Right renal cortex interstitium (tissue), 3 donors: ENCODE measurements around the gene DNAAF6. TPM values are rescaled to one million over a fixed set of nuclear protein-coding genes. Genes with fewer than 3 reads are reported as not detected.
A peak's percentile ranks its signal among the peaks of the same experiment; 100 is the strongest.
"Not testable (repeated sequence)": the region's sequence is repeated elsewhere in the genome, so short reads cannot be mapped to it uniquely, and the experiment has no call there.

Experiments used
- DNase-seq, 3 donors: peaks; one replicate each; pipeline ENCODE4 v3.0.0-alpha.2; 2013; ENCODE audit warnings: low read depth in 3 of 3, low spot score in 2 of 3
- polyA plus RNA-seq, 3 donors: library from polyadenylated mRNA; unstranded; fragments of 120-200 nt; gene quantifications; one replicate each; pipeline ENCODE4 v1.2.1, GENCODE V29; 2013; ENCODE audit not compliant: insufficient read length in 3 of 3

The DNAAF6 gene
- under 1 TPM; 0.10 to 0.15 (median 0.10) TPM for polyA plus RNA-seq

- peak; percentile 36 to 63 (median 42) for DNase-seq
Measured at GRCh38 chrX:107205770-107206696, at the start of gene DNAAF6, which contains the start of gene NUP62CL. Gene DNAAF6 (plus strand): TSS chrX:107206611. CDS start chrX:107212876, 6,265 bp downstream. Gene NUP62CL (minus strand): TSS chrX:107206433. CDS start chrX:107175146, 31,287 bp downstream.

- DNase-seq, result not testable (repeated sequence)
Measured at GRCh38 chrX:107157618-107158017, 48.8 kb upstream of the DNAAF6 start.

- DNase-seq, result no peak
Measured at GRCh38 chrX:107167163-107167921, 39.1 kb upstream of the DNAAF6 start.

- no peak for DNase-seq
Measured at GRCh38 chrX:107168257-107168656, 38.2 kb upstream of the DNAAF6 start.

GRCh38 chrX:107168712-107169111, 37.7 kb upstream of the DNAAF6 start:
- no peak for DNase-seq

GRCh38 chrX:107171369-107172102, 34.9 kb upstream of the DNAAF6 start:
- no peak for DNase-seq

- DNase-seq, result no peak
Measured at GRCh38 chrX:107197319-107197718, 9.1 kb upstream of the DNAAF6 start.

- DNase-seq, result not testable (repeated sequence)
Measured at GRCh38 chrX:107198074-107198473, 8.3 kb upstream of the DNAAF6 start.

GRCh38 chrX:107199491-107199890, 6.9 kb upstream of the DNAAF6 start:
- DNase-seq, result no peak

GRCh38 chrX:107204068-107204605, 2.3 kb upstream of the DNAAF6 start:
- DNase-seq, result no peak

- DNase-seq, result no peak
Measured at GRCh38 chrX:107206697-107207065, 270 bp downstream of the DNAAF6 start.

GRCh38 chrX:107207089-107207488, 678 bp downstream of the DNAAF6 start:
- DNase-seq, result no peak

- DNase-seq, result no peak
Measured at GRCh38 chrX:107207943-107208342, 1.5 kb downstream of the DNAAF6 start.

GRCh38 chrX:107213477-107213876, 7.1 kb downstream of the DNAAF6 start:
- DNase-seq, result no peak

GRCh38 chrX:107226757-107227156, 20.3 kb downstream of the DNAAF6 start:
- no peak for DNase-seq

- DNase-seq, result no peak
Measured at GRCh38 chrX:107227780-107228485, 21.5 kb downstream of the DNAAF6 start.

GRCh38 chrX:107228486-107228819, 22.0 kb downstream of the DNAAF6 start:
- DNase-seq, result no peak

- DNase-seq, result no peak
Measured at GRCh38 chrX:107272431-107272921, 66.1 kb downstream of the DNAAF6 start.

- no peak for DNase-seq
Measured at GRCh38 chrX:107273795-107274194, 67.4 kb downstream of the DNAAF6 start.

GRCh38 chrX:107288676-107289075, 82.3 kb downstream of the DNAAF6 start:
- no peak for DNase-seq
